SK-N-DZ (cell line): ENCODE results near the gene ROR2.

Source experiments
- DNase-seq: peaks from one replicate; pipeline ENCODE4 v3.0.0-alpha.2; 2015; ENCODE audit warnings: low spot score

ROR2 gene

DNA sequence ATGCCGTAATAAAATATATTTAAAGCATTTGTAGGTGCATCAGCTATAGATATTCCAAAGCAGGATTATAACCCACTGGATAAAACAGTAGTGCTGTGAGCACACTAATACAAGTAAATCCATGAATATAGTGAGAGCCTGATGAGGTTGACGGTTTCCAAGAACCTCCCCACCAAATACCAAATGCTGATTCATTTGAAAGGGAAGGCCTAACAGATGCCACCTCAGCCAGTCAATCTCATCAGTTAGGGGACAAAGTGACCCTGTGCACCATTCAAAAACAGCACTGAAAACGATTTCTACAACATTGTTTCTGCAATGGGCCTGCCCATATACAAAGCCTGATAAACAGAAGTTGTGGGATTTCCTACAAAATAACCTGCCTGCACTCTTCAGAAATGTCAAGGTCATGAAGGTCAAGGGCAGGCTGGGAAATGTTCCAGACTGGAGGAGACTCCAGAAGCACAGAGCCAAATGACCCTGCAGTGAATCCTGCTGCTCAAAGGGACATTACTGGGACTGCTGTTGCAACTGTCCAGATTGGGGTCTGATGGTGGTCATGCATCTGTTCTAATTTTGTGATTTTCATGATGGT, 69.6 kb downstream of the ROR2 start:
- DNase-seq = no peak

DNA sequence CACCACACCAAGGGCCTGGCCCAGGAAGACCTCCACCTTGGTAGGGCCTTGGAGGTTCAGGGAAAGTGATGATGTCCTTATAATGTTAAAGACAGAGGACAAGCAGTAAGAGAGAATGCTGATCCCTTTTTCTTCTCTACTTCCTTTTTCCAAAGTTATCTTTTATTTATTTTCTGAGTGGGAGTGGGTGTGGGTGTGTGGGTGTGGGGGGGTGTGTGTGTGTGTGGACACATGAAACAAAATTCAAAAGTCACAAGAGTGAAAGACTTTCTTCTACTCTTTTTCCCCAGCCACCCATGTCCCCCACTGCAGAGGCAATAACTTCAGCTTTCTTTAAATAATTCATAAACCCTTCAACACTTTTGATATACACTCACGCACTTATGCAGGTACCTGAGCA, 70.8 kb downstream of the ROR2 start:
- DNase-seq = no peak

DNA sequence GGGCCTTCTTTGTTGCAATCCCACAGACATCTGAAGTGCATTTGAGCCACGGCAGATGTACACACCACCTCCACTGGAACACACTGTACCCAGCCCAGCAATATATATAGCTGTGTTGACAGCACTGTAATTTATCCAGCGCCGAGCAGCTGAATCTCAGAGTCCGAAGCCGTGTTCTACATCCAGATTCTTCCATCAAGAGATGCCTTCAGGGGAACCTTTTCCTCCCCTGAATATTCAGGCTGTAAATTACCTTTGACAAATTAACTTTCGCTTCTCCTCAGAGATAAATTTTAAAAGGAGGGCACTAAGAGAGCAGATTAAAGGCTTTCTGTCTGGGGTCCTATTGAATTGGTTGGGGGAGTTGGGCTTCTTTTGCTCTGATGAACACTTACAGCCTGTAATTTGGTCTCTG, 76.4 kb downstream of the ROR2 start:
- no peak for DNase-seq

DNA sequence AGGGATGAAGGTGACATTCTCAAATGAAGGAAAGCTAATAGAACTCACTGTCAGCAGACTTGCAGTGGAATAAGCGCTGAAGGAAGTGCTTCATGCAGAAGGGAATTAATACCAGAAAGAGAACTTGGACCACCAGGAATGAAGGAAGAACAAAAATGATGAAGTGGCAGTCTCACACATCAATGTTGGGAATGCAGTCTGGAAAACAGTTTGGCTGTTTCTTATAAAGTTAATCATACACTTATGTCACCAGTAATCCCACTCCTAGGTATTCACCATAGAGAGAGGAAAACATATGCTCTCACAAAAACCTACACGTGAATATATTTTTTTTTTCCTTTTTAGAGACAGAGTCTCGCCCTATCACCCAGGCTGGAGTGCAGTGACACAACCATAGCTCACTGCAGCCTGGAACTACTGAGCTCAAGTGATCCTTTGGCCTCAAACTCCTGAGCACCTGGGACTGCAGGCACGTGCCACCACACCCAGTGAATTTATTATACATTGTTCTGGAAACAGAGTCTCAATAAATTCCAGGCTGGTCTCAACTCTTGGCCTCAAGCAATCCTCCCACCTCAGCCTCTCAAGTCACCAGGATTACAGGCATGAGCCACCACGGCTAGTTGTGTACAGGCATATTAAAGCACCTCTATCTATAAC, 81.2 kb downstream of the ROR2 start:
- no peak for DNase-seq

DNA sequence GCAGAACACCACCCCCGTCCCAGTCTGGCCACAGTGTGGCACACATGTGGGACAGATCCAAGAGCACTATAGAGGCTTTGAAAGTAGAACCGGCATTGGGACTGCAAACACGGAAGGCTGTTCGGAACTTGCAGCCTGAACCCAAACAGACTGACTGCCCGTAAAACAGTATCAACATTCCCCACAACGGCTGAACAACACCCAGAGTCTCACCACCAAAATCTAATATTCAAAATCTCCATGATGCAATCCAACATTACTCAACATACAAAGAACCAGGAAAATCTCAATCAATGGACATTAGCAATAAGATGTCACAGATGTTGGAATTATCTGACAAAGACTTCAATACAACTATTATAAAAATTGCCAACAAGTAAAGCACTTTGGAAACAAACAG, 82.3 kb downstream of the ROR2 start:
- DNase-seq = no peak

DNA sequence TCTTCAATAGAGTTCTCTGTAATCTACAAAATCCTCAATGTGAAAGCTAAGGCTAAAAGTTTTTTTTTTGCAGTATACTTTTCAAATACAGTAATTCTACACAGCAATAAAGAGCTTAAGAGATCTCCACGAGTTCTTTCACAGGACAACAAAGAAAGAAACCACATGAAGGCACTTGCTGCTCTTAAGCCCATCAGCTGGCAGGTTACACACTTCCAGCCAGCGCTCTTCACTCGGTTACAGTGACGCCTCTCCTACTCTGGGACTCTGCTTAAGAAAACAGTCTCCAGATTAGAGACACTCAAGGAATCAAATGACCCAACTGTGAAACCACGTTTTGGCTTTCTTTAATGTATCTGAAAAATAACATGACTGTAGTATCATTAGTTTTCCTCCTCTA, 85.0 kb downstream of the ROR2 start:
- DNase-seq = no peak

DNA sequence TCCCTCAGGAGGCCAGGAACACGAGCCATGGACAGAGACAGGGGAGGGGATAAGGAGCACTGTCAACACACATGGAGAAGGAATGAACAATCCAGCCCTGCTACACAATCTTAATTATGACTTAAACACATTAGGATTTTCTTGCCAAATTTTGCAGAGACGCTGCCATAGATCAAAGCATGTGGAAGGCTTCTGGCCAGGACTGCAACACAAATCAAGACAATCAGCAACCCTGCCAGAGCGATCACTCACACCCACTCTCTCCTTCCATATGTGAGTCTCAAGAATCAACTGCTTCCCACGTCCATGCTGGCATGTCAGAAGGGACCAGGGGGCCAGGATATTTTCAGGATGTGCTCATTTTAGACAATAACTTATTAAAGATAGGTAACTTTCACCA, 85.6 kb downstream of the ROR2 start:
- DNase-seq = no peak

DNA sequence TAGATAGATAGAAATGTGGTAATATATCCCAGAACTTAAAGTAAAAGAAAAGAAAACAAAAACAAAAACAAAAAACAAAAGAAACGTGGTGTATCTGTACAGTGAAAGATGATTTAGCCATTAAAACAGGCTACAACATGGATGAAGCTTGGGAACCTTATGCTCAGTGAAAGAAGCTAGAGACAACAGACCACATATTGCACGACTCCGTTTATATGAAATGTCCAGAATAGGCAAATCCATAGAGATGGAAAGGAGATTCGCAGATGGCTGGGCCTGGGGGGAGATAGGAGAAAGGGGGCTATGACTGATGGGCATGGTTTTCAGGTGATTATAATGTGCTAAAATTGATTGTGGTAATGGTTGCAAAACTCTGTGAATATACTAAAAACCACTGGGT, 86.6 kb downstream of the ROR2 start:
- DNase-seq = no peak

DNA sequence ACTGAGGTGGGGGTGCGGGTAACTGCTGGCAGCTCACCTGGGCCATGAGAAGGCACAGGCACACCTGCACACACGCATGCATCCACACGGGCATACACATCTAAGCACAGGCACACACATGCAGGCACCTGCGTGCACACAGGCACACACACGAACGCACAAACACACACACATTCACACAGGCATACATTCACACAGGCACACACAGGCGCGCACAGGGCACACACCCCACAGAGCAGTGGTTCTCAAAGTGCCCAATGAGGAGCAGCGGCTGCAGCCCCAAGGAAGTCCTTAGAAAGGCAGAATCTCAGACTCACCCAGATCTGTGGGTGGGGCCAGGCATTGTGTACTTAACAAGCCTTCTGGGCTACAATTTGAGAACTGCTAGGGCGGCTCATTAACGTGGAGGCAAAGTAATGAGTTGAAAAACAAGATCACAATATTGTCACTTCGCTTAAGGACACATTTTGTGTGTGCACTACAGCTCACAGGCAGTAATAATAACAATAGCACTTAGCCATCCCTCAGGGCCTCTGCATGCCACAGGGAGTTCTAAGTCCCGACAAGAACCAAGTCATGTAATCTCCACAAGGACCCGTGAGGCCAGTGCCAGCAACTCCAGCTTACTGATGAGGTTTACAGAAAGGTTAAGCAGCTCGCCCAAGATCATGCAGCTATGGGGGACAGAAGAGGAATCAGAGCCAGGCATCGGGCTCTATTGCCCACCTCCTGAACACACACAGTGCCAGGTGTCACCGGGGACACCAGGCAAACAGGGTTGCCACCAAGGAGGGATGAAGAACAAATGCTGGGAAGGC, 91.6 kb downstream of the ROR2 start:
- no peak for DNase-seq

DNA sequence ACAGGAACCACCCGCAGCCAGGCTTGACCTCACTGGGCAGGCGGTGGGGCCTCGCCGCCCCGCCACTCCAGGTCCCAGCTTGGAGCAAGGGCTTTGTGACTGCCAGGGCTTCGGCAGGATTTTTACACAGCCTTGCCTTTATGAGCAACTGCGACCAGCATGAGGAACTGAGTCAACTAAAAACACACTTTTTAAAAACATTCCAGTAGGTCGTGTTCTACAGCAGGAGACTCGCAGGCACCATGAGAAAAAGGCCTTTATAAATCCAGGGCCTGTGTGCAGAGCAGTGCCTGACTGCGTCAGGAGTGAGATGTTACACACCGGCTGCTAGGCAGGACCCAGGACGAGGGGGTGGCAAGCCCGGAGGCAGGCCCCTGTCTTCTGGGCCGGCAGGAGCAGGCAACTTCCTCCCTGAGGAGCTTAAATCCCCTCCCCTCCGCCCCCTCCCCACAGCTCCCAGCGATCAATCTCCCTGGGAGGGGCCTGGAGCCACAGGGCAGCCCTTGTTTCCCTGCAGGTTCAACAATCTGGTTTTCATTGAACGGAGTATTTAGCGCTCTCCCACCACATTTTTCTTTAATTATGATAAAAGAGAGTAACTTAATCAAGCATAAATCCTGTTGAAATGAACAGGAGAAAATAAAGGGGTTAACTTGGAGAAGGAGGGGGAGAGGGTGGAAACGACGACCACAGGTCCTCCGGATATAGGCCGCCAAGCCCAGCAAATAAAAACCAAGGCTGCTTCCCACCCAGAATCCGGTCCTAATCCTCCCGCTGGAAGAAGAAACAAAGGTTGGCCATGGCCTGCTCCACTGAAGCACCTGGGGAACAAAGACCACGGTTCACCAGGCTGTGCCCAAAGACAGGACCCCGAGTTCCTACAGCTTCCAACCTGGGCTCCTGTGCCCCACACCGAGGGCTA, 92.5 kb downstream of the ROR2 start:
- DNase-seq = no peak

DNA sequence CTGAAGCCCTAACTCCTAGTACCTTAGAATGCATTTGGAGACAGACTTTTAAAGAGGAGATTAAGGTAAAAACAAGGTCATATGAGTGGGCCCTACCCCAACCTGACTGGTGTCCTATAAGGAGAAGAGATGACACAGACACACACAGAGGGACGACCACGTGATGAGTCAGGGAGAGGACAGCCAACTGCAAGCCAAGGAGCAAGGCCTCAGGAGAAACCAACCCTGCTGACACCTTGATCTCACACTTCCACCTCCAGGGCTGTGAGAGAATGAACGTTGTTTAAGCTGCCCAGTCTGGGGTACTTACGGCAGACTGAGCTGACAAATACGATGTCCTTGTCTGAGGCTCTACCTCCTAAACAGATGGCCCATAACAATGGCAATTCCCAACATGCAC, 93.6 kb downstream of the ROR2 start:
- no peak for DNase-seq

DNA sequence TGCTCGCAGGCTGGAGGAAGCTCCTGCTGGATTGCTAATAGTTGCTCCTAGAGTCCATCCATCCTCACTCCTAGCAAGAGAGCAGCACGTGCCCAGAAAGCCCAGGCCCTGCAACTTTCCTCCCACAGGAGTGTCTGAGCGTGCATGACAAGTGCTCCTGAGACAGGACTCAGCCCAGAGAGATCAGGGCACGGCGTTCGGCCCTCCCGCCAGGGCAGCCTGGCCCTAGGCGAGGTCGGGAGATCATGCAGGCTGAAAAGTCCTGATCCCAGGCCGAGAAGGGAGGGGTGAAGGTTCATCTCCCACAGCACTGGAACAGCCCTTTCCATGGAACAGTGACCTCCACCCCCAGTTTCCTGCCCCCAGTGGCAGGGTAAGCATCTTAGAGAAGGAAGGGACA, 94.8 kb downstream of the ROR2 start:
- no peak for DNase-seq

DNA sequence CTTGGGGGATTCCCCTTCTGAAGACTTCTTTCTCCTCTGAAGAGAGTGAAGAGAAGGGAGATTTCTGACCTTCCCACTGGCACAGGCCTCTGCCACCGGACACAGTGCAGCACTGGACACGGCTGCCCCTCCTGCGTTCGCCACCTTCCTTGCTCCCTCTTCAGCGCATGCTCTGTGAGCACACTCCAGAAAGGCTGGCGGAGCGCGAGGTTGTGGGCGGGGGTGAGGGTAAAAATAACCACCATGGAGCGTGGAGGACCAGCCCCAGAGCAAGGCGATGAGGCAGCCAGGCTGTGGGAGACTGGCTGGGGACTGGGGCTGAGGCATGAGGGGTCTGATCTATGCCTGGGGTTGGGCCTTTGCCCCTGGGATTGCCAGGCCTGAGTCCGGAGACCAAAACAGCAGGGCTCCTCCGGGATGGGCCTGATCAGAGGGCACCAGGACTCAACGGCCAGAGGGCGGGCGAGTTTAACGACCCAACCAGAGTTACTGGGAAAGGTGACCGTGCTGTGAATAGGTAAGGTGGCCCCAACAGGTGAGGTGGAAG, 97.2 kb downstream of the ROR2 start:
- DNase-seq = no peak

DNA sequence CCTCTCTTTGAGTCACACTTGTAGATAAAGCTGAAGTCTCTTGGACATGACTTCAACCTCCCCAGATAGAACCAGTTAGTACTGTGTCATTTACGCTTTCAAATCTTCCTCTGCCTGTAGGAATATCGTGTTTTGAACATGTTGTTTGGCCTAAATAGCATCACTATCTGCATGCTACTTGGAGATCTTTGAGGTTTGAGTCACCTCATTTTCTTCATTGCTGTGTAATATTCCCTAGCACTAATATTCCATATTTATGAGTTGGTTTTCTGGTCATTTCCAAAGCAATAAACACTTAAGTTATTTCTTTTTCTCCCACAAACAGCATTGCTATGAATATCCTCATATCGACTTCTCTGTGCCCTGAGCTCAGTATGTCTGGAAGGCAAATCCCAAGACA, 100.3 kb downstream of the ROR2 start:
- DNase-seq = no peak

DNA sequence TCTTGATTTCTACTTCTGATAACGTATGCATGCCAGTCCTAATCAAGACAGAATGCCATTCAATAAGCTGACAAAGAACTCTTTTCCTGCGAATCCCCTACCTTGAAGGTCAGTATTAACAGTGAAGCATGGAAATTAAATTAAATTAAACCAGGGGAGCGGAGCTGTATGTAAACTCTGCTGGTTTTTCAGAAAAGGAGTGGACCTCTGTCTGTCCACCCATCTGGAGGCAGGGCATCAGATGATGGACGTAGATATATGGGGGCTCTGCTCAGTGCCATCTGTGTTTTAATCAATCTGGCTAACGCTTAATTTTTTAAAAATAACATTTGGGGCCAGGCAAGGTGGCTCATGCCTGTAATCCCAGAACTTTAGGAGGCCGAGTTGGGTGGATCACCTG, 101.9 kb downstream of the ROR2 start:
- no peak for DNase-seq

DNA sequence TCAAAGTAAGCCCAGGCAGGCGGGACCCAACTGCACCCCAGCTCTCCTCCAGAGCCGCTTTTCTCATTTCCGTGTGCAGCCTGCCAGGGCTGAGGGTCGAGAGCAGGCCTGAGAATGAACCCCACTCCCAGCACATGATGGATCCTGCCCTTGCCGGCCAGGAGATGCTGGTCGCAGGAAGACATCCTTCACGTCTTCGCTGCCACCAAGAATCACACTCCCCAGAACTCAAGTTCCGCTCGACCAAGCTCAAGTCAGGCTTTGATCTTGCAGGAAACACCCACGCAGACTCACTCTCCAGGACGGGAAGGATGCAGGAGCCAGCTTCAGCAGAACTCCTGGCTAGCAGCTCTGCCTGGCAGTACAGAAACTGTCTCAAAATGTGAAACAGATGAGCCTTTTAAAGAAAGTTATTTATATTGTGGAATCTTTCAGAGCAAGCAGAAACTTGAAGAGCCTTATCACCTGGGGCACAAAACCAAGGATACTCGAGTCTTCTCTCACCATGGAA, 102.4 kb downstream of the ROR2 start:
- DNase-seq = no peak

DNA sequence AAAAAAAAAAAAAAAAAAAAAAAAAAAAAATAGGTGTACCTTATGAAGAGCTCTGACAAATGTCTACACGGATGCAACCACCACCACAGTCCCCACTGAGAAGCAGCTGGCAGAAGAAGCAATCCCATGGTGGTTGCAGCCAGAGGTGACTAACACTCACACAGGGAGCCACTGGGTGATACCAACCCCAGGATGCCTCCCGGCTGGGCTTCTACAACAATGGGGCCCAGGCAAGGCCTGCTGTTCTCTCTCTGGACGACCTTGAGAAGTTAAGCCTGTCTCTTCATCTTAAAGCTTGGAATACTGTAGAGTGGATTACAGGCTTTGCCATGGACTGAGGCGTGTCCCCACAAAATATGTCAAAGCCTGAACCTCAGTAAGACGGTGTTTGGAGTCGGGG, 104.1 kb downstream of the ROR2 start:
- no peak for DNase-seq

DNA sequence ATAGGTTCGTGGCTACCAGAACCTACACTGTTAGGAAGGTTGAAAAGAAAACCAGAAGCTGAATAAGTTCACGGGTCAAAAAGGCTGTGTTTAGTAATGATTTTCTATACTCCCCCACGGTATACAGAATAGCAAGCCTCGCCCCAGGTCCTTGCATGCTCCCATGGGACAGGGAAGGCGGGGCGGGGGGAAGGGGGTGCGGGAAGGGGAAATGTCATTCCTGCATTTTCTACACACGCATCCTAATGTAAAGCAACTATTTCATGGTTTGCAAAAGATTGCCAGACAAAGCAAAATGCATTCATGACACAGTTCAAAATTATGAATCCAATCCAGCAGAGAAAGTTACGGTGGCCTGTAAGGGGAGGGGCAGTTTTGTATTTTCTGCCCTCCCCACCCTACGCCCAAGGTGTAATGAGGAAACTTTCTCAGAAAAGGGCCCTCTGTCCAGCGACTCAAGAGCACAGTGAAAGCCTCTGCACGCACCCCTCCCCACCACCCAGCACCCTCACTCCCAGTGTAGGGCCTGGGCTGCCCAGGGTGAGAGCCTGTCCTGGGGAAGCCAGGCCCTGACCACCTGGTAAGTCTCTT, 105.2 kb downstream of the ROR2 start:
- no peak for DNase-seq

DNA sequence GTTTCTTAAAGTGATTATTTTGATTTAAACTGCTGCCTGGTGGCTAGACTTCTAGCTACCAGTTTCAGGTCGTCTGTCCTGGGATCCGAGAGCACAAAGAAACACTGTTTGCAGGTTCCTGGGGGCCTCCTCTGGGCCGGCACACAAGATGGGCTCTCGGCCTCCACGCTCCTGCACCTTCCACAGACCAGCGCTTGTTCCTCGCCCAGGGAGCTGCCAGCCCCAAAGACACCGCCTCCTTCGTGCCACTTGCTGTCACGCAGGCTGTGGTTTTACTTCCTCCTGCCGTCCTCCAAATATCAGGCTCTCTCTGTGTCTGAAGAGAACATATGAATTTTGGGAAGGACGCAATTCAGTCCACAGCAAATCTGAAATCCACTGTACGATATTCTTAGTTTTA, 105.8 kb downstream of the ROR2 start:
- DNase-seq = no peak

DNA sequence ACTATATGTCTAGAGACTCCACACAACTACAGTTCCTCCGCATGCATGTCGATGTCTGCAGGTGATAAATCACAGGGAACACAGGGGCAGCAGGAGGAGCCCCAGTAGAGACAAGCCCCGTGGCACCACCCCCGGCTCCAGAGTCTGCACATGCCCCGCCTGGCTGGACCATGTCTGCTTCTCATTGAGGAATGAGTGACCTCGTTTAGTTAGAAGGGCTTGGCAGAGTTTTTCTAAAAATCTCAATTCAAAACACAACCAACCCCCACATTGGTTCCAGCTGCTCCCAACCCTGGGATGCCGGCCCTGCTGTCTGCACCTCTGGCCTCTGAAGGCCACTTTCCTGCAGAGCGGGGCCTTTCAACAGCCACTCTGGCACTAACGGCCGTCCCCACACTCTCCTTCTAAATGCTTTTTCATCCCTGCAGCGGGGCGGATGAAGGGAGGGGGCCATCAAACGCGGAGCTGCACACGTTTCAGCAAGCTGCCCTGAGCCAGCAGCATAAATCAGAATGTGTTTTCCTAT, 106.3 kb downstream of the ROR2 start:
- no peak for DNase-seq

DNA sequence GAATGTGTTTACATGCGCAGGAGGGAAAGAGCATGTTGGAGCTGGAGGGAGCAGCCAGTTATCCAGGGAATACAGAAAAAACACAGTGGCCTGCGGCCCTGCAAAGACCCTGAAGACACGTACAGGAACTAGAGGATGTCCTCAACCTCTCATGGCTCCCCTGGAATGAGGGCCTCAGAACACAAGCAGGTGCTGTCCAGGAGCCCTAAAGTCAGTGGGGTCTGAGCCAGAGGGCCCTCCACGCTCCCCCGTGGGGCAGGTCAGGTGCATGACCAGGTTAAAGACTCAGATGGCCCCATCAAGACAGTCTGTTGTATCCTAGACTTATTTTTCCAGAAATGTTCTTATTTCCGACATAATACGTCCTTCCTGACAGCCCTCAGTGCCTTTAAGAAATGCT, 106.9 kb downstream of the ROR2 start:
- no peak for DNase-seq
